Keratinocyte (primary cell): ENCODE measurements around the gene HOXD8. TPM values are rescaled to one million over a fixed set of nuclear protein-coding genes. Genes with fewer than 3 reads are reported as not detected.

Experiments used
- DNase-seq: peaks from one replicate; pipeline ENCODE4 v3.0.0-alpha.2; 2011; ENCODE audit warnings: low read depth, missing footprints, low spot score
- FAIRE-seq: peaks from 2 replicates; lab custom pipeline; 2011; peaks lifted over from hg19 to GRCh38; lab: Jason Lieb, UNC
- H2AFZ ChIP-seq: 2 replicates; pipeline ENCODE4 v1.6.0; 2012; ENCODE audit warnings: low read length, control low read depth, inconsistent platforms; ENCODE audit not compliant: control insufficient read depth
- H3K27ac ChIP-seq: 2 replicates; pipeline ENCODE4 v1.5.1; 2011; ENCODE audit warnings: low read length; ENCODE audit not compliant: control insufficient read depth, insufficient read depth
- H3K27me3 ChIP-seq: 3 replicates; pipeline ENCODE4 v1.6.0; 2011; ENCODE audit warnings: low read length; ENCODE audit not compliant: control insufficient read depth, insufficient read depth; ENCODE audit errors: extremely low read depth
- H3K36me3 ChIP-seq, 2 experiments: 2 replicates in 1 of 2; 3 replicates in 1 of 2; pipeline ENCODE4 v1.5.1; 2011; ENCODE audit warnings: low read length in 2 of 2, mild to moderate bottlenecking in 1 of 2; ENCODE audit not compliant: control insufficient read depth in 2 of 2, insufficient read depth in 2 of 2; ENCODE audit errors: extremely low read depth in 1 of 2
- H3K4me1 ChIP-seq: 3 replicates; pipeline ENCODE4 v1.5.1; 2011; ENCODE audit warnings: low read length; ENCODE audit not compliant: control insufficient read depth, insufficient read depth; ENCODE audit errors: extremely low read depth
- H3K4me2 ChIP-seq: 3 replicates; pipeline ENCODE4 v1.6.0; 2011; ENCODE audit warnings: low read depth, low read length; ENCODE audit not compliant: control insufficient read depth, insufficient read depth; ENCODE audit errors: extremely low read depth
- H3K4me3 ChIP-seq, 3 experiments: fragments of 200-600 bp in 1 of 3; sonication (generic) in 1 of 3; 2 replicates in 2 of 3; 3 replicates in 1 of 3; pipeline ENCODE4 v1.5.1; 2011 to 2016; ENCODE audit warnings: low read length in 3 of 3, mild to moderate bottlenecking in 3 of 3, control low read depth in 2 of 3, inconsistent platforms in 1 of 3, low read depth in 1 of 3, mixed read lengths in 1 of 3, mixed run types in 1 of 3, moderate library complexity in 1 of 3; ENCODE audit not compliant: control insufficient read depth in 2 of 3, insufficient read depth in 2 of 3; ENCODE audit errors: extremely low read depth in 1 of 3
- H3K79me2 ChIP-seq: 2 replicates; pipeline ENCODE4 v1.6.0; 2012; ENCODE audit warnings: low read length; ENCODE audit not compliant: control insufficient read depth, insufficient read depth
- H3K9ac ChIP-seq: 3 replicates; pipeline ENCODE4 v1.6.0; 2011; ENCODE audit warnings: low read length; ENCODE audit not compliant: control insufficient read depth, insufficient read depth; ENCODE audit errors: extremely low read depth
- H3K9me1 ChIP-seq: 3 replicates; pipeline ENCODE4 v1.6.0; 2011; ENCODE audit warnings: low read length; ENCODE audit not compliant: control insufficient read depth, insufficient read depth; ENCODE audit errors: extremely low read depth
- H3K9me3 ChIP-seq: 2 replicates; pipeline ENCODE4 v1.5.1; 2012; ENCODE audit warnings: low read depth, low read length; ENCODE audit not compliant: control insufficient read depth
- H4K20me1 ChIP-seq: 3 replicates; pipeline ENCODE4 v1.6.0; 2011; ENCODE audit warnings: low read length; ENCODE audit not compliant: control insufficient read depth, insufficient read depth; ENCODE audit errors: extremely low read depth
- CTCF ChIP-seq, 3 experiments: IDR thresholded peaks in 1 of 3; conservative IDR thresholded peaks in 1 of 3; optimal IDR thresholded peaks in 1 of 3; 2 replicates in 2 of 3; 3 replicates in 1 of 3; pipeline versions ENCODE3 to v1.5.1; 2011; ENCODE audit warnings: low read length in 3 of 3, mild to moderate bottlenecking in 3 of 3, moderate library complexity in 2 of 3, control low read depth in 1 of 3, inconsistent platforms in 1 of 3; ENCODE audit not compliant: insufficient read depth in 2 of 3; ENCODE audit errors: extremely low read depth in 1 of 3
- EZH2 ChIP-seq: IDR thresholded peaks from one replicate; pipeline ENCODE4 v1.6.1; 2012; ENCODE audit warnings: inconsistent platforms, mild to moderate bottlenecking, low read length, moderate library complexity
- dilution Hi-C: fragments of 300-500 bp; cut with MboI; formaldehyde crosslinking; loops from one replicate; pipeline ENCODE4 v1.7.0; 2020; ENCODE audit warnings: low sequenced_read_pairs; ENCODE audit not compliant: extremely low pct_ligation_motif_present
- polyA minus RNA-seq, 3 experiments: library from RNA; depleted of rRNA, polyadenylated mRNA; stranded (reverse); fragments of >200 nt; gene quantifications; 1 replicate in 1 of 3; 2 replicates in 1 of 3; 3 replicates in 1 of 3; pipeline ENCODE4 v1.2.3, GENCODE V29; 2011
- polyA plus RNA-seq, 5 experiments: library from polyadenylated mRNA; depleted of rRNA in 3 of 5; stranded (reverse) in 3 of 5; stranded (forward) in 1 of 5; unstranded in 1 of 5; fragments of >200 nt; gene quantifications; 1 replicate in 1 of 5; 2 replicates in 3 of 5; 3 replicates in 1 of 5; pipeline versions ENCODE4 v1.2.1 to v1.2.3, GENCODE V29; 2011 to 2012; ENCODE audit warnings: missing spikeins in 2 of 5, low read depth in 1 of 5, low replicate concordance in 1 of 5

The HOXD8 gene
- 0.05 TPM in 1 of 3 replicates, not detected in the others for polyA plus RNA-seq
- polyA plus RNA-seq (2011; ENCODE audit: low read depth) = not detected
- 0.06 TPM in 1 of 2 replicates, not detected in the other for polyA plus RNA-seq (2011; cell fraction: cytosol; rRNA removed)
- polyA plus RNA-seq (2011; cell fraction: nucleus; rRNA removed) = 0.08 TPM in 1 of 2 replicates, not detected in the other
- not detected in 2 replicates for polyA plus RNA-seq (2012; ENCODE audit: low replicate concordance)
- not detected in 3 replicates for polyA minus RNA-seq
- polyA minus RNA-seq (2011; cell fraction: cytosol; rRNA and poly(A)+ RNA removed) = not detected
- not detected in 2 replicates for polyA minus RNA-seq (2011; cell fraction: nucleus; rRNA and poly(A)+ RNA removed)

- no peak for DNase-seq
- Histone ChIP-seq H3K27ac (no peak within 1 kb of the TSS), H3K4me1 (no peaks in the 10 kb centered on the region), H2AFZ (no peak within 1 kb of the TSS), H3K36me3 (no peaks in the 10 kb centered on the region), H3K4me2 (peak within 1 kb of the TSS; percentile 46), H3K27me3 (peaks cover 93% of the 10 kb centered on the region), H3K9me1 (no peaks in the 10 kb centered on the region), H3K9me3 (no peaks in the 10 kb centered on the region), H3K4me3 (peak within 1 kb of the TSS in 2 of 3 experiments; percentile 6 to 27), H4K20me1 (no peaks in the 10 kb centered on the region), H3K9ac (no peak within 1 kb of the TSS), H3K79me2 (no peaks in the 10 kb centered on the region)
- no peak for TF ChIP-seq CTCF (optimal IDR thresholded peaks at IDR 0.05 in 1 of 3, IDR thresholded peaks at IDR 0.05 in 1 of 3, conservative IDR thresholded peaks at IDR 0.05 in 1 of 3; ENCODE audit: extremely low read depth in 1 of 3, insufficient read depth in 2 of 3, low read length in 3 of 3)
- peak; percentile 43 for TF ChIP-seq EZH2
- dilution Hi-C loops = no loop called here
- no peak for FAIRE-seq
These were observed at the start of gene HOXD8 for GRCh38 chr2:176128982-176129796. HOXD8 (plus strand) TSS chr2:176129705; CDS start chr2:176130367, 662 bp downstream.

- Histone ChIP-seq H3K4me1 (no peaks in the 10 kb centered on the region), H3K4me3 (no peak overlapping the region), H3K9me3 (peaks cover 18% of the 10 kb centered on the region), H2AFZ (no peak overlapping the region), H3K27ac (no peak overlapping the region), H4K20me1 (no peaks in the 10 kb centered on the region), H3K4me2 (no peak overlapping the region), H3K9ac (no peak overlapping the region), H3K27me3 (peaks cover 90% of the 10 kb centered on the region), H3K9me1 (no peaks in the 10 kb centered on the region), H3K36me3 (no peaks in the 10 kb centered on the region), H3K79me2 (no peaks in the 10 kb centered on the region)
- FAIRE-seq = no peak
- TF ChIP-seq CTCF (optimal IDR thresholded peaks at IDR 0.05 in 1 of 3, IDR thresholded peaks at IDR 0.05 in 1 of 3, conservative IDR thresholded peaks at IDR 0.05 in 1 of 3; ENCODE audit: extremely low read depth in 1 of 3, insufficient read depth in 2 of 3, low read length in 3 of 3) (peak; percentile 32 to 66 (median 52)), EZH2 (no peak)
- DNase-seq = no peak
- dilution Hi-C loops = no loop called here
These were observed 49.5 kb upstream of the HOXD8 start for GRCh38 chr2:176079831-176080539.
